PFSK-1 (cell line): ENCODE measurements around the gene KCNIP1.

Experiments used
- REST ChIP-seq, 2 experiments: IDR thresholded peaks; 2 replicates each; pipeline versions ENCODE4 v1.6.1 to v1.8.0; 2011 to 2012; ENCODE audit warnings: low read depth in 2 of 2, low read length in 2 of 2, control low read depth in 1 of 2, inconsistent platforms in 1 of 2, mild to moderate bottlenecking in 1 of 2, moderate library complexity in 1 of 2; ENCODE audit not compliant: insufficient read depth in 1 of 2
- TAF1 ChIP-seq: IDR thresholded peaks from 2 replicates; pipeline ENCODE4 v1.6.1; 2012; ENCODE audit warnings: low read length, control low read depth, borderline replicate concordance; ENCODE audit not compliant: insufficient read depth

- TF ChIP-seq REST (IDR thresholded peaks at IDR 0.05; ENCODE audit: insufficient read depth in 1 of 2, low read depth in 2 of 2, low read length in 2 of 2) (no peak), TAF1 (no peak)
These were observed 197.5 kb downstream of the KCNIP1 start for GRCh38 chr5:170701334-170701733.
